ENCODE results near the gene TM4SF4. TPM values are rescaled to one million over a fixed set of nuclear protein-coding genes. Genes with fewer than 3 reads are reported as not detected.

TM4SF4 gene
- total RNA-seq (2014; rRNA removed; shearing (Covaris generic)) = not detected in 2 replicates

DNA sequence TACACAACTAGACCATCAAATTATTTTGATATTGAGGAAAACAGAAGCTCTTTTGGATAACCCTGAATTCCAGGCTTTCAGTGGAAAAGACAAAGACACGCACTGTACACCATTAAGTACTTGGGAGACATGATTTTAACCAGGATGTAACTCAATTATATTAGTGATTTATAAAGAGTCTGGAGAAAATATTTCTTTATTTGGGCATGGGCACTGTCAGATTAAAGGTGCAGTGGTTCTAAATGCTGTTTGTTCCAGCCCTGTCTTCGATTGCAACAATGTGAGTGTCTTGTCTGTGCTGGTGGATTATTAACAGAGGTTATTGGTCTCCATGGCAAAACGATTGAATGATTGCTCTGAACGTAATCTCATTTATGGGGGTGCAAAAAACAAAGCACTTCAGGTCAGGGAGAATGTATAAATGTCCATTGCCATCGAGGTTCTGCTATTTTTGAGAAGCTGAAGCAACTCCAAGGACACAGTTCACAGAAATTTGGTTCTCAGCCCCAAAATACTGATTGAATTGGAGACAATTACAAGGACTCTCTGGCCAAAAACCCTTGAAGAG lies at the start of gene TM4SF4:
TM4SF4 (plus strand) TSS at position 448 of the 568 bp plus-strand sequence. CDS start 181 bp downstream, outside the sequence.

Small RNA genes within 50 kb of the gene (small RNA-seq; reads per million reads assigned to genes)
- not detected for gene AC108751.2
- gene RNU6-1098P = not detected

Other genes with a start within 250 kb of the TM4SF4 start
- 5.0 and 5.3 TPM in 2 replicates for gene TM4SF18, start 141.1 kb upstream of the TM4SF4 start, total RNA-seq (2014; rRNA removed; shearing (Covaris generic))
- gene TM4SF1, start 97.0 kb upstream of the TM4SF4 start, total RNA-seq (2014; rRNA removed; shearing (Covaris generic)) = 147 and 154 TPM in 2 replicates
- gene WWTR1, start 183.3 kb downstream of the TM4SF4 start, total RNA-seq (2014; rRNA removed; shearing (Covaris generic)) = 264 and 312 TPM in 2 replicates